Tibial nerve (tissue), 3 donors: ENCODE results near the gene SUPT3H.

Experiments
- POLR2A ChIP-seq, 2 donors: fragments of 450-650 bp; IDR thresholded peaks; one replicate each; pipeline ENCODE4 v1.6.1; 2017; ENCODE audit warnings: antibody characterized with exemption in 2 of 2, mild to moderate bottlenecking in 2 of 2, moderate library complexity in 2 of 2
- TF ChIP-seq, protein P1 (sequence below), 5 experiments: fragments of 200-600 bp in 3 of 5; fragments of 450-650 bp in 2 of 5; sonication (generic) in 3 of 5; IDR thresholded peaks; one replicate each; pipeline ENCODE4 v1.5.1; 2016 to 2019; ENCODE audit warnings: antibody characterized with exemption in 5 of 5, mild to moderate bottlenecking in 3 of 5, moderate library complexity in 2 of 5

DNA sequence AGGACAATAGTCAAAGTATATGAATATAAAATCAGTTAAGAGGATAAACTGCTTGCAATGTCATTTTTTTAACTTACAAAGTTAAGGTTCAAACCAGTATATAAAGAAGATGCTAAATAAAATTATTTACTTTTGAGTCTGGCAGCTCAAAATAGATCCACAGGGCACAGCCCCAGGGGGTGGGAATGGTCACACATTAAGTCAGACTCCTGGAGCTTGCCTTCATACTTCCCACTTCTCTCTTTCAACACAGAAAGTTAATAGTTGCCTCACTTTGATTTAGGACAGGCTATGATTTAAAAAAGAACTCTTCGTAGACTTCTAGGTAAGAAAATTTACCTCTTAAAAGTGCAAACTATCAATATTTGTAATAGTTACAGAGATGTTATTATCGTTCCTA is 207.9 kb downstream of the SUPT3H start:
- TF ChIP-seq, protein P1, sequence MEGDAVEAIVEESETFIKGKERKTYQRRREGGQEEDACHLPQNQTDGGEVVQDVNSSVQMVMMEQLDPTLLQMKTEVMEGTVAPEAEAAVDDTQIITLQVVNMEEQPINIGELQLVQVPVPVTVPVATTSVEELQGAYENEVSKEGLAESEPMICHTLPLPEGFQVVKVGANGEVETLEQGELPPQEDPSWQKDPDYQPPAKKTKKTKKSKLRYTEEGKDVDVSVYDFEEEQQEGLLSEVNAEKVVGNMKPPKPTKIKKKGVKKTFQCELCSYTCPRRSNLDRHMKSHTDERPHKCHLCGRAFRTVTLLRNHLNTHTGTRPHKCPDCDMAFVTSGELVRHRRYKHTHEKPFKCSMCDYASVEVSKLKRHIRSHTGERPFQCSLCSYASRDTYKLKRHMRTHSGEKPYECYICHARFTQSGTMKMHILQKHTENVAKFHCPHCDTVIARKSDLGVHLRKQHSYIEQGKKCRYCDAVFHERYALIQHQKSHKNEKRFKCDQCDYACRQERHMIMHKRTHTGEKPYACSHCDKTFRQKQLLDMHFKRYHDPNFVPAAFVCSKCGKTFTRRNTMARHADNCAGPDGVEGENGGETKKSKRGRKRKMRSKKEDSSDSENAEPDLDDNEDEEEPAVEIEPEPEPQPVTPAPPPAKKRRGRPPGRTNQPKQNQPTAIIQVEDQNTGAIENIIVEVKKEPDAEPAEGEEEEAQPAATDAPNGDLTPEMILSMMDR (IDR thresholded peaks at IDR 0.05): no peak
- TF ChIP-seq POLR2A (IDR thresholded peaks at IDR 0.05): no peak
